Inflammatory macrophage treated with lipopolysaccharide for 4 hours (primary cell): ENCODE data around the gene HSD3B1.
A peak's percentile ranks its signal among the peaks of the same experiment; 100 is the strongest.
"Not testable (repeated sequence)": the region's sequence is repeated elsewhere in the genome, so short reads cannot be mapped to it uniquely, and the experiment has no call there.

Experiments used
- DNase-seq: peaks from one replicate; pipeline ENCODE4 v3.0.0-alpha.2; 2020

The HSD3B1 gene

GRCh38 chr1:119492763-119493162 is 14.2 kb upstream of the HSD3B1 start:
- no peak for DNase-seq

- no peak for DNase-seq
These were observed 2.2 kb upstream of the HSD3B1 start for GRCh38 chr1:119504831-119505230.

DNA sequence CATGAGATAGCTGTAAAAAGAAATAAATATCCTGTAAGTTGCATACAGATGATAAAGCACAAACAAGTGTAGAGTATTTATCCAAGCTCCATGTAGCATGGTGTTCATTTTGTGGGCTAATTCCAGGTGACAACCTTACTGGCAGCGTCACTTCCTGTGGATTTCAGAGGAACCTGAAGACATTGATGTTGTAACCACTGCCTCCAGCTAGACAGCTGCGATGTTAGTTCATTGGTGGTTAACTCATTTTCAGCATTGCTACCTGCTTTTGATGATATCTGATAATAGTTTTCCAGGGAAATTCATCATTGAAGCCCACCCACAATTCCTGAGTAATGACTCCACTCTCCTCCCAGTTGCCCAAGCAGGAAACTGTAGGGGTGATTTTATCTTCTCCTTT is 3.0 kb downstream of the HSD3B1 start:
- DNase-seq = no peak

- no peak for DNase-seq
These were observed 8.2 kb downstream of the HSD3B1 start for GRCh38 chr1:119515221-119515620.

DNA sequence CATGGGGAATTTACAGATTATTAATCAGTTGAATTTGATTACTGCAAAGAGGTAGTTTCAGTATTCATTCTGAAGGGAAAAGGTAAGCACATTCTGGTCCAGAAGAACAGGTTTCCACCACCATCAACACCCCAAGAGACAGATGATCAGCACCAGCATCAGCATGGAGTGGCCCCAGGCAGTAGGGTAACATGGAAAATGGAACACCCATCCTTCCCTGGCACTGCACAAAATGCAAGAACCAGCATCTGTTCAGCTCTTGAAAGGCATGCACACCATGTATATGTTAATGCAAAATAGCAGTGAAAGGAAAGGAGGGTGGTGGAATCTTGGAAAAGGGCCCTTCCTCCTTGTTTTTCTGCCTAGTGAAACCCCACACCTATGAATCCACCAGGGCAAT is 9.2 kb downstream of the HSD3B1 start:
- DNase-seq = no peak

- DNase-seq = no peak
These were observed 9.7 kb downstream of the HSD3B1 start for GRCh38 chr1:119516680-119517079.

DNA sequence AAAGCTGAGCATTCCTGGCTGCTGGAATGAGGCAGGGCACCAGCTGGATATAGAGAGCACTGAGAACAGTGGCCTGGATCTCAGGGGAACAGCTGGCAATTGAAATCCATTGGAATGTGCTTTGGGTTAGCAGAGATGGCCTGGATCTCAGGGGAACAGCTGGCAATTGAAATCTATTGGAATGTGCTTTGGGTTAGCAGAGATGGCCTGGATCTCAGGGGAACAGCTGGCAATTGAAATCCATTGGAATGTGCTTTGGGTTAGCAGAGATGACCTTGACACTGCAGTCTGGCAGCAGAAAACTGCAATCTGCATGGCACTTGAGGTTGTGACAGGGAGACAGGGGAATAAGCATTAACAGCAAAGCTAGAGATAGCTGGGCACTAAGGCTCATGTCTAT is 10.7 kb downstream of the HSD3B1 start:
- not testable (repeated sequence) for DNase-seq

- DNase-seq = peak; percentile 3
These were observed 24.8 kb downstream of the HSD3B1 start for GRCh38 chr1:119531606-119532323.

- no peak for DNase-seq
These were observed 25.4 kb downstream of the HSD3B1 start for GRCh38 chr1:119532324-119532910.

- DNase-seq = peak; percentile 6
These were observed 28.4 kb downstream of the HSD3B1 start for GRCh38 chr1:119535381-119535780.

DNA sequence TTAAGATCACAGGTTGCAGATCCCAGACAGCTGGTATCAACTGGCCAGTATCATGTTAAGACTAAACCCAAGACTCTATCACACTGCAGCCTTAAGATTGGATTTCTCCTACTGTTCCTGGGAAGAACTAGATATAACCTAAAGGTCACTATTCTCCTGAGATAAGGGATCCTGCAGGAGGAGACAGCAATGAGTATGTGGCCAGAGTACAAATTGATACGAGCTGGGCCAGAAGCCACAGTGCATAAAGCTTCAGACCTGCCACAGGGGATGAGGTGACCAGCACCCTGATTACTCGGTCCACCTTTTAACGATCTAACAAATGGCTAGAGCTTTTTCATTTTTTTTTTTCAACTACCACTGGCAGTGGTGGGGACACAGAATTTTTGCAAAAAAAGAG is 31.0 kb downstream of the HSD3B1 start:
- DNase-seq = no peak

DNA sequence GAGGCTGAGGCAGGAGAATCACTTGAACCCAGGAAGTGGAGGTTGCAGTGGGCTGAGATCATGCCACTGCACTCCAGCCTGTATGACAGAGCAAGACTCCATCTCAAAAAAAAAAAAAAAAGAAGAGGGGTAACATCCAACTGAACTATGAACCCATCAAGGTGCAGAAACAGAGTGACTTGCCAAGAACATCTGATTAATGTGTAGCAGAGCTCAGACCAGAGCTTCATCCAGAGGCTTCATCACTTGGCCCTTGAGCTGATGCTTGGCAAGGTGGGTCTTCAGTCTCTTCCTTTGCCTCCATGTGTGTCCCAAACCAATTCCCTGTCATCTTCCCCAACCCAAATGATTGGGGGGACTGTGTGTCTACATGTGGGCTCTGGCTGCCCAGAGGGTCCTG is 32.6 kb downstream of the HSD3B1 start:
- no peak for DNase-seq

- DNase-seq = no peak
These were observed 34.4 kb downstream of the HSD3B1 start for GRCh38 chr1:119541389-119541788.

GRCh38 chr1:119542492-119542946 is 35.5 kb downstream of the HSD3B1 start:
- no peak for DNase-seq

DNA sequence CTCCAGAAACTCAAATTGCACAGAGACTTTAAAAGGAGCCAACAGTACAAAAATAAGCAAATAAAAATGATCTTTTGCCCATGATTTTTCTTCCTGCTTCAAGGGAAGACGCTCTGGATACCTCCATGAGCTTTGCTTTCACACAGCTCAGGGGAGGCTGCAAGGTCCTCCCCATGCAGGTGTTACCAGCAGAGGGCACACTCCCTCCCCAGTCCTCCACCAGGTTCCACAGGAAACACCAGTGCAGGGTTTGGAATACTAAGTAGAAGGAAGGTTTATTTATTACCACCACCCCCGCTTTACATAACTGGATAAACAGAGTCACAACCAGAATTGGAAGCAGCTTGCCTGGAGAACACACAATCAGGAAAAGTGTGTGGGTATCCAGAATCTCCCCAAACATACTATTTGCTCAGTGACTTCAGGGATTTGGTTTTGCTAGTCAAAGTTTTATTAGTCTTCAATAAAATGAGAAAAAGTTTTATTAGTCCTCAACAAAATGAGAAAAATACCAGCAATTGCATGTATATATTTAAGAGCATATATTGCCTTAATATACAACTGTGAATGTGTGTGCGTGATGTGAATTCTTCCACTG is 37.3 kb downstream of the HSD3B1 start:
- peak; percentile 2 for DNase-seq

DNA sequence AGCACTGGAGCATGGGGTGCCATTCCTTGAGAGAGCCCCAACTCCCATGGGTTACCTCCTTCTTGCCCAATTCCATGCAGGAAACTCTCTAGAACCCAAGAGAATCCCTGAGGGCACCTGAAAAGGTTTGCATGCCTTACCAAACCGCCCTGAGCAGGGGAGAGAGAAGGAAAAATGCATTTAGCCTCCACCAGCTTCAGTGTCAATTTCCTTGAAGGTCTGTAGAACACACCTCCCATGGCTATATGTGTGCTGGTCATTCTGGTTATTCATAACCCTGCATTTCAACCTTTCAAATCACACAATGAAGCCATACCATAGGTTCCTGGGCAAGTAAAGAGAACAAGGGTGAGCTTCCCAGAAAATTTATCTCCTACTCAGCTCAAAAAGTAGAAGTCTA is 39.6 kb downstream of the HSD3B1 start:
- no peak for DNase-seq

GRCh38 chr1:119547306-119547705 is 40.3 kb downstream of the HSD3B1 start:
- DNase-seq = no peak

DNA sequence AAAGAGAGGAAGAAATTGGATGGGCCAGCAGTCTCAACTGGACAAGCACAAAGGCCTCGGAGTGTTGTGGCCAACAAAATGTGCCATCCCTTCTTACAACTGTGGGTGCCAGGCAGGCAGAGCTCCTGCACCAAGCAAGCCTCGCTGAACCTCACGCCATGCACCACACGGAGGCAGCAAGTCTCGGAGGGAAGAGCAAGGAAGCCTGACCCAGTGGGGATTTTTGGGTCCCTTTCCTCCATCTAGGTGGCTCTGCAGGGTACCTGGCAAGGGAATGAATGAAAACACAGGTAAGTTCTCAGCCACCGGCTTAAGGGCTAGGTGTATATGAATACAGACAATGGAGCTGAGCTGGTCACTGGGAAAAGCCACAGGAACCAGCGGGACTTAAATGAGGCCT is 40.8 kb downstream of the HSD3B1 start:
- no peak for DNase-seq

- peak; percentile 77 for DNase-seq
These were observed 42.7 kb downstream of the HSD3B1 start for GRCh38 chr1:119549719-119550132.

DNA sequence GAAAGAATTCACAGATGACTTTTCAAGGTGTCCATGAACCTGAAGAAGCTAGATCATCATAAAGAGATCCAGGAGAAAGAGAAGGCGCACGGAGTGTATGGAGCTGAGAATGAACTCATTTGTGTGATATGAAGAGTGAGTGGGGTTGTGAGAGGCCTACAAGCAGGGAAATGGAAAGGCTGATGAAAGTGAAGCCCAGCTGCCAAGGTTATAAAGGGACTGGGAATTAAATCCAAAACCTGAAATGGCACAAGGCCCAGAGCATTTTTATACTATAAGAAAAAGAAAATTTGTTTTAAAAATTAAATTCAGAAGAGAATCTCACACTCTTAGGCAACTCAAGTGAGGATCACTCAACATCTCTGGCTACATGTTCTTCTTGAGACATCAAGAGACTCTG is 43.4 kb downstream of the HSD3B1 start:
- DNase-seq = no peak

GRCh38 chr1:119551218-119551617 is 44.2 kb downstream of the HSD3B1 start:
- DNase-seq = no peak

DNA sequence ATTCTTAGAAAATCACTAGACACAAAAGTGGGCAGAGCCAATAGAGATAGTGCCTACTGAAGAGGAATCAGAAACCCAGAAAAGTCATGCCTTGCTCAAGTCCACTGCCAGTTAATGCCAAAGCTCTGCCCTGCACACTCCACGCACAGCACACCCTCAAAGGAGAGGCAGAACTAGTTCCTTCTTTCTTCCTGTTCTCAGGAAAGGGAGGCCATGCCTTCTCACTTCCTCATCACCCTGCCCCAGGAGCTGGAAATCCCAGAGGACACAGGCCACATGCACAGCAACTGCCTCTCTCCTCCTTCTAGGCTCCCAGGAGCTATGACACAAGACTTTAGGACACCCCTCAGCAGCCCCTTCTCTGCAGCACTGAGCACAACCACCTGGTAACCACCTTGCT is 45.6 kb downstream of the HSD3B1 start:
- DNase-seq = peak; percentile 10

GRCh38 chr1:119553302-119554071 is 46.5 kb downstream of the HSD3B1 start:
- DNase-seq = peak; percentile 1

GRCh38 chr1:119554183-119554582 is 47.2 kb downstream of the HSD3B1 start:
- no peak for DNase-seq
